Stimulated activated CD4-positive, alpha-beta T cell treated with anti-CD3 and anti-CD28 coated beads, Interleukin-4, amount 100 ng/mL, for 4 hours (primary cell): ENCODE results near the gene ERBB4.

Experiments used
- DNase-seq, 2 experiments: peaks; one replicate each; pipeline ENCODE4 v3.0.0-alpha.2; 2020

The ERBB4 gene

DNA sequence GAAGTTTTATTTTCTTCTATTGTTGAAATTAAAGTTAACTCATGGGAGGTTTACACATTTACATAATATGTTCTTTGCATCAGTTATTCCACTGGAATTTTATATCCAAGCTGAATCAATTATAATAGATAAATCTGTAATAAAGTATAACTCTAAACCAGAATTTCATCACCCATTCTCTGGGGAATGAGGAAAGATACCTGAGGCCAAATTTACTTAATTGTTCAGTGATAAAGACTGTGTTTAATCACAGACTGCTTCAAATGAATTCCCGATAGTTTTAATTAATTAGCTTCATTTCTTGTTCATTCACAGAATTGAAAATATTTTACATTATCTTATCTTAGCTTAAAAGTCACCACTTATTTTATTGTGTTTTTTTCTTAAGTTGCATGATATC lies 562.5 kb downstream of the ERBB4 start:
- DNase-seq, result no peak

DNA sequence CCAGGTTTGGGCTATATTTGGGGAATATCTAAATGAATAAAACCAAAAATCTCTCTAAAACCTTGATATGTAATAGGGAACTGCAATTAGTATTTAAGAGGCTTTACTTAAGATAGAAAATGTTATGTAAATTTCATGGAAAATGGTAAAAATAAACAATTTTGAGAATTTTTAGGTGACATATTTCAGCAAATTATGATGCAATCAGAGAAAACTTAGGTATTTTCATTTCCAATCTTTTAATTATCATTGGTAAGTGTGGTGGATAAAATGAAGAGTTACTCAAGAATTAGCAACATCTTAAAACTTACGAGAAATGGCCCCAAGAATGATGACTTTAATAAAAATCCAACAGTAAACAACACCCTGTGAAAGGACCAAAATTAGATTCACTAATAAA lies 571.4 kb downstream of the ERBB4 start:
- no peak for DNase-seq

DNA sequence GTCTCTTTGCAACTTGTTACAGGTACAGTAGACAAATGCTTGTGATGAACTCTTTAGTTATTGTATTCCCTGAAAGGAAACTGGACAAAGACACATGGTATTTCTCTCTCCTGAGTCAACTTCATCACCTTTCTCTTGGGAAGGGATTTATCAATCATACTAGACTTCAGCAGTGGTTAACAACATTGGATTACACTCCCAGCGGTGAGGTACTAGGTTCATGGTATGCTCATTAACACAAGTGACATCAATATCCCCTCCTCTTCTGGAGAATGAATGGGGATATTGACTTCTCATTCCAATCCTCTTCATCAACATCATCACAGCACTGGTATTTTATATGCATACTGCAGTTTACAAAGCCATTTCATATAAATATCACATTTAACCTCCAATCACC lies 574.6 kb downstream of the ERBB4 start:
- no peak for DNase-seq

DNA sequence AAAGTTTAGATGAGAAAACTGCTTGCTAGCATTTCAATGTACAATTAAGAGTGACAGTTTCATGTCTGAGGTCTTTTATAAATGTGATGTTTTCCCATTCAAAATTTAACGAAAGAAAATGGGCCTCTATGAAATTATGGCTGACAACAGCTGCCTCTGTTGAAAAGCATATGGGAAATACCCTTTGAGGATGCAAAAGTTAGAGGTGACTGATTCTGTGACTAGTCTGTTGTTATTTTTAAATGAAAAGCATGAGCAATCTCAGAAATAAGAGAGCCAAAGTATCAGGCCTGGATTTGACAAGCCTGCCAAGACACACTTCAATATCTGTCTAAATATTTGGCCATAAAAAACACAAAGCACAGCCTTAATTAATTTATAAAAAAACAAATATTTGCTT lies 580.8 kb downstream of the ERBB4 start:
- no peak for DNase-seq

DNA sequence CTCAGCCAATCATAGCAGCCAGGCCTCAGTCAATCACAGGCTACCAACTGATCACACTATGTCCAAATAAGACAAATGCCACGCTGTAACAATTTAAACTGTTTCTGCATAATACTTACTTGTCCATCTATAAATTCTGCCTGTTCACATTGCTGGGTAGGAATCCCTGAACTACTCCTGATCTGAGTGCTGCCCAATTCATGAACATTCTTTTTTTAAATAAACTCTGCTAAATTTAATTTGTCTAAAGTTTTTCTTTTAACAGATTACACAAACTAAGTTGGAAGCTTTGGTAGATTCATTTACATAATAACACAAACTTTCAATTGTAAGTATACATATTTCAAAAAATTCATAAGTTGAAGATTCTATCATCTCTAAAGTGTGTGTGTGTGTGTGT lies 583.0 kb downstream of the ERBB4 start:
- DNase-seq, result no peak

DNA sequence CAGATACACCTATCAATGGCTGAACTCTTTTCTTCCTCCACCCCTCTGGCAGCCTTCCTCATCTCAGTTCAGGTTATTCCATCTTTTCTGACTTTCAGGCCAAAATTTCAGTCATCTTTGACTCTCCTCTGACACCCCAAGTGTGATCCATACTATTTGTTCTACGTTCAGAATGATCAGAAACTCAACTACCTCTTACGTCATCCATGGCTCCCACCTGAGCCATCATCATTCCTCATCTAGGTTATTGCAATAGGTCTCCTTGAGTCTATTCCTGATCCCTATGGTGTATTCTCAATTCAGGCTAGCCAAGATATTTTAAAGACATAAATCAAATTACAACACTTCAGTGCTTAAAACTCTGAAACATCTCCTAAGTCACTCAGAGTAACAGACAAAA lies 589.7 kb downstream of the ERBB4 start:
- DNase-seq, result no peak

DNA sequence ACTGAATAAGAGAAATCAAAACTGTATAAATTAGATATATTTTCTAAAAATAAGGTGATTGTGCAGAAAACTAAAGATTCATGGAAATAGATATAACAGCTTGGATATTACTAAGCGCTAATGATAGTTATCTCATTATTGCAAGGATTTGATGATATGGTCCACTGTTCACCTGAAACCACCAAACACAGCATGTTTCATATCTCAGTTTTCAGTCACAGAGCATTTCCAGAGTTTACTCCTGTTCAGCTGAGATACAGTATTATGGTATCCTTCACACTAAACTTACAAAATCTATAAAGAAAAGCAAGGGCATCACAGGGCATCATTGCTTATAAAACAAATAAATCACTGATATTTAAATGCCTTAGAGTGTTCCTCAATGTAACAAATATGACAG lies 591.6 kb downstream of the ERBB4 start:
- DNase-seq, result no peak

DNA sequence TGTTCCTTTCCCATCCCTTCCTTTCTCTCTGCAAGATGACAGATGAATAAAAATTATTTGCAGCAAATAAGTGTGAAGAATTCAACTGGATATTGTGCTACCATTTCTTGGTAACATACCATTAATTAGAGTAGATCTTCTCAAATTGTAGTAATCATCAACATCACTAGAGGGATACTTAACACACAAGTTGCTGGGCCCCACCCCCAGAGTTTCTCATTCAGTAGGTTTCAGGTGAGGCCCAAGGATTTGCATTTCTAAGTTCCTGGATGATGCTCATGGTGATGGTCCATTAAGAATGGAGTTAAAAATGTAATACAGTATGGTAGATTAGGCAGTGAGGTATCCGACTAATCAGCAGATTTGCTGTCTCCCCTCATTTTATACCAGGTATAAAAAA lies 594.0 kb downstream of the ERBB4 start:
- DNase-seq, result no peak

DNA sequence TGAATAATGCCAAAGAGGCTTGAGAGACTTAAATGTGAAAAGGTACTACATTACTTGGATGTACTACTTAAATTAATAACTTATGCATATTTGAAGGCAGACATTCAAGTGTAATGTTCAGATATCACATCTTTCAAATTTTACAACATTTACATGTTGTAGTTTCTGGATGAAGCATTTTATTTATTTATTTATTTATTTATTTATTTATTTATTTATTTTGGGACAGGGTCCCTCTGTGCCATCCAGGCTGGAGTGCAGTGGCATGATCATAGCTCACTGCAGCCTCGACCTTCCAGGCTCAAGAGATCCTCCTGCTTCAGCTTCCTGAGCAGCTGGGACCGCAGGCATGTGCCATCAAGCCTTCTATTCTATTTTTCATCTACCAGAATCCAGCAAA lies 596.4 kb downstream of the ERBB4 start:
- no peak for DNase-seq

DNA sequence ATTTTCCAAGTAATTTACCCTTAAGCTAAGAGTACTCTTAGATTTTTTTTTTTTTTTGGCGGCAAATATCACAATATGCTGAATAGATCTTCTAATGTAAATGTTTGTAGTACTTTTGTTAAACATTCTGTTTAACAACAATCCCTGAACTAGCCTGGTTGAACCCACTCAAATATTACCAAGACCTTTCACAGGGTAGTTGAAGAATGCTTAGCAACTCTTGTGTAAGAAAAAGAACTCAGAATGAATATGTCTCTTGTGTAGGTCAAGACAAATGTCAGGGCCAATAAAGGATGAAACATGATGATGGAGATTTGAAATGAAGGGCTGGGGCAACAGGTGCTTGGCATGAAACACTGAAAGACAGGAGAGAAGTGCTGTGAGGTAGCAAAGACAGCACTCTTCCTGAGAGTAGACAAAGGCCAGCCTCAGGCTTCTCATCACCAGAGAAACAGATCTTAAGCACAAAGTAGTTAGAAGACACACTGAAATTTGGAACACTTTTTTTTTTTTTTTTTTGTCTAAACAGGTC lies 597.3 kb downstream of the ERBB4 start:
- no peak for DNase-seq

DNA sequence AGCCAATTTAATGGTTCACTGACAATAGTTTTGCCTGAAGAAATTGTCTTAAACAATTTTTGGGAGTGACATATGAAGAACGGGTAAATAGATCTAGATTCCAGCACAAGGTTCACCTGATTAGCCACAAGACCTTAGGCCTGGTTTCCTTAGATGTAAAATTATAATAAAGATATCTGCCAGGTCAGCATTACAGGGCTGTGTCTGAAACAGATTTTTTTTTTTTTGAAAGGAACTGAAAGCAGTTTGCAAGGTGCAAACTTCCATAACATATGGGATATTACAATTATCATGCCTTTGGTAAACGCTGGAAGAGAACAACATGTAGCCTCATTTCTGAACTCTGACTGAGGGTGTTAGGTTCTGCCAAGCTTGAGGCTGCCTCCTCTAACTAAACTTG lies 599.4 kb downstream of the ERBB4 start:
- no peak for DNase-seq

DNA sequence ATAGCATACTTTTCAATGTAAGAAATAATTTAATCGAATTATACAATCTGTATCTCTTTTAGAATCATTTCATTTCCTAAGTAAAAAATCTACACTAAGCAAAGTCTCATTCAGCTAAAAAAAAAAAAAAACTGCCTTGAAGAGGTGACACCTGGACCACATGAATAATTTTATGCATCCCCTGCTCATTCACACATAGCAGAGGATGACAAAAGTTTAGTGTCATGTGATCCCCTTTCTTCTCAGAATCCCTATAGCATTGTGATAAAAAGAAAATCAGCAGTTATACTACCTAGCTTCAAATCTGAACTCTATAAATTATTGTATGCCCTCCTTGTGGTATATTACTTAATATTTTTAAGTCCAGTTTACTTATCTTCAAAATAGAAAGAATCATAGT lies 603.8 kb downstream of the ERBB4 start:
- no peak for DNase-seq

DNA sequence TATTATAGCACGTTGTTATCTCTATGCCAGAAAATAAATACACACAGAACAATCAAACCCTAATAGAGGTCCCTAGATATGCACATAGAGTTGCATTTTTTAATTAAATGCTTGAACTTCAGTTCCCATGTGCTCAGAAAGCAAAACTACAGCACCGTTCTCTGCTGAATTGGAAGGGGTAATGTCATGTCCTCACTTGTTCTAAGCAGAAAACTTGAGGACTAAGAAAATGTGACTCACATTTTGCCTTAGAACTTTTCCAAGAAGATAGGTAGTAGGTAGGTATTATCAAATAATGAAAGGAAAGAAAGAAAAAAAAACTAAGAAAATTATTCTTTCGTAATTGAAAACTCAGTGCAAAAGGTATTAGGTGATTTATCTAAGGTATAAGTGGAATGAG lies 607.3 kb downstream of the ERBB4 start:
- DNase-seq, result no peak

DNA sequence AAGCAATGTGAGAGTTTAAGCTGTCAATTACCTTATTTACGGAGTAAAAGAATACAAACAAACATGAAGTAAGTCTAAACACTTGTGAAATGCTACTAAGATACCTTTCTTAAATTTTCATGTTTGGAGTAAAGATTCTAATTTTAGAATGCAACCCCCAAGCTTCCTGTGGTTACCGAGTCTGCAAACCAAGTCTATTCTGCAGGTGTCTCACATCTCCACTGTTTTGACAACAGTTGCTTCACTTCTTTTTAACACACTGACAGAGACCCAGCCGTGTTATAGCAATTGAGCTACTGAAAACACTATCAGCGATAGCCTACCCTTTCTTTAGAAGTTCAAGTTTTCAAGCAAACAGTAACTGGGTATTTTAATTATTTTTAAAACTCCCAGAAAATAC lies 608.3 kb downstream of the ERBB4 start:
- no peak for DNase-seq

DNA sequence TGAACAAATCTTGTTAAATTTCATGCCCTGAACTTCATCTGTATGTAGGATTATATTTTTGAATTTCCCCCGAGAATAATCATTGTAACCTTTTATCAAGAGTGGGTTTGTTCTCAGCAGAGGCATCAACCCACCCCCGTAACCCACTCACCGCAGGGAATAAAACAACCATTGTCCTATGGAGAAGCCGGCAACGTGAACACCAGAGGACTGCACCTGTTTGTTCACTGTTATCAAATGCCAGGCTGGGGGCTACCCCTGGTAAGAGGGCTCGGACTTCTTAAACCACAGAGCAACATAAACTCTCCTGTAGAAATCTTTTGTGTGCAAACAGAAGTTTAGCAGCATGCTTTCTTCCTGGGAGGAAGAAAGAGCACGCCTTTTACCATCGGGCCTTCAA lies 610.4 kb downstream of the ERBB4 start:
- no peak for DNase-seq

DNA sequence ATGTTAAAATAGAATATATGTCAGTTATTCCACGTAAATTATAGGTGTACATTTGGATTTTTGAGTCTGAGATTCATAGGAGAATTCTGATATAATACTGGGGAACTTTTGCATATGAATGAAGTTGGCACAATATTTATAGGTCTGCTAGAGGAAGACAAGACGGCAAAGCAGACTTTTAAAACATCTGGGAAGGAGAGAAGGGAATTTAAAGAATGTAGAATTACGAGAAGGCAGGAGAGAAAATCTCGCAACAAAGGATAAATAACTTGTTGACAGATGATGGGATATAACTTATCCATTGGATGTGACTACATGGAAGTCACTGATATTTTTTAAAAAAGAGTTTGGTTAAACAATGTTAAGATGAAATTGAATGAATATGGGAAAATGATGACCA lies 615.6 kb downstream of the ERBB4 start:
- no peak for DNase-seq

DNA sequence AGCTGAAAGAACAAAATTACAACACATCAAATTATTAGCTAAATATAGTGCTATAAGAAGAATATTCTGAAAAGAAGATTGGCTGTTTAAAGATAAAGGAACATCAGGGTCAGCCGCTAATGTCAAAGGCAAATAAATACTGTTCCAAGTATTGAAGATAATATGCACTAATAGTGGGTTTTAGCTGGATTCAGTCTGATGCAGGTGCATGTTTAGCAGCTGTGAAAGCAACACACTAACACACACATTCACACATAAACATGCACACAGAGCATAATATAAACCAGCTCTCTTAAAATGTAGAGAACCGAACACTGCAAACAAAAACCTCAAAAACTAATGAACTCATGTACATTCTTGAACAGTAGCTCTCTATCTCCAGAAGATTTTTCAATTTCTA lies 634.6 kb downstream of the ERBB4 start:
- no peak for DNase-seq

DNA sequence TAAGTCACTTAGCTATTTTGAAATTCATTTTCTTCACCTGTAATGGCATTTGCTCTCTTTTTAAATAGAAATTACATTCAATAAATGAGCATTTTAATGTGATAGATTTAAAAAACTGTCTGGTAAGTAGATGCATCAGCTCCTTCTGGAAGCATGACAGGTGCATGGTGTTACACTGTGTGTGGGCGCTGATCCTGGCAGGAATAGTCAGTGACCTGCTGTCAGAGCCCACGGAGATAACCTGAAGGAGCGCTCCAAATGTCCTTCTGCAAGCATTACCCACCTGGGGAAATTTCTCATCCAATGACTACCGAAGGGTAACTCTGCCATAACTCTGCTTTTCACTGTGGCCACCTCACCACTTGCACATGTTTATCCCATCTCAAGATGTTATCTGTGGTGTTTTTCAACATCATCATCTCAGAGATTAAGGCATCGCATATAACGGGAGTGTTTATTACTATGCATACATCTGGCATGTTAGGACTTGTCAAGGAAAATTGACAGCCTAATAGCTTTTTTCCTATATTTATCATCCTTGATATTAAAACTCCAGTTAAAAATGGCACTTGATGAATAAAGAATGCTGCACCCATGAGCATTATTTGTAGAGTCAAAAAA lies 637.3 kb downstream of the ERBB4 start:
- no peak for DNase-seq

DNA sequence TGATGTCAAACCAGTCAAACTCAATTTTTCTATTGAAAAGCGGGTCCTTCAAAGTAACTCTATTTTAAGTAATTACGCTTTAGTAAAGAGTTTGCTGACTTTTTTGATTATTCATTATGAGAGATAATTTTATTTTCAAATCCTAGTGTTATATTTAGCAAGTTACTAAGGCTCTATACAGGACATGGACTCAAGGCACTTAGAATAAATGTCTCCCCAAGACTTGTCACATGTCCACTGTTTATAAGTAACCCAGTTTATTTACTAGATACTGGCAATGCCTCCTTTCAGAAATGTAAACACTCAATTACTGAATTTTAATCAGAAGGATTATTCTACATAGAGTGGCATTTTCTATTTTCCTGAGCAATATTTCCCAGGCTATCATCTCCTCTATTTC lies 638.1 kb downstream of the ERBB4 start:
- DNase-seq, result no peak

DNA sequence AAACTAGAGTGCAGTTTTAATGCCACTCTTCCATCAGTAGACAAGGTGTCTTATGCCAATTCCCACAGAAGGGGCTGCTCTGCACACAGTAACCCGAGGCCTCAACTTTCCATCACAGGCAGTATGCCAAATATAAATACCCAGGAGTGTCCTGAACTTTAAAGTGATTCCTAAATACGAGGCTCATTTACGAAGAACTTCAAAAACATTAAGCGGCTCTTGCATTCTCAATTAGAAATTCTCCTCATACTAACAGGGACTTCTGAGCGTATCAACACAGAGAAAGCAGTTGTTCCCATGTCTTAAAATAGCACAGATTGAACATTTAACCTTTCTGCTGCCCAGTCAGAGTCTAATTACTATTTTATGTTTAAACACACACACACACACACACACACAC lies 638.6 kb downstream of the ERBB4 start:
- no peak for DNase-seq

DNA sequence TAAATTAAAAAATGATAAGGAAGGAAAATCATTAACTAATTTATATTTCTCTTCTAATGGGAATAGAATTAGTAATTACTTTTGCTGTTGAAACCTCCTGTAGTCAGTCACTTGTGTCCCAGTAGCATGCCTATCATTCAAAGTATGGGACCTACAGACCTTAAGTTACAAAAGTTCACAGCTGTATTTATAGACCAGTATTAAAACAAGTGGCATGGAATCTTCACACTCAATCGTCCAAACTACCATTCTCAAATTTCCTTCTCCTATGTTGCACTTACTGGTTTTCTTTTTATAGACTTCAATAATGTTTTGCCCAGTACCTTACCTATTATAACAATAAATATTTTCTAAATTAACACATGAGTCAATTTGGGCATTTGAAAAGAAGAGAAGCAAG lies 639.9 kb downstream of the ERBB4 start:
- no peak for DNase-seq

DNA sequence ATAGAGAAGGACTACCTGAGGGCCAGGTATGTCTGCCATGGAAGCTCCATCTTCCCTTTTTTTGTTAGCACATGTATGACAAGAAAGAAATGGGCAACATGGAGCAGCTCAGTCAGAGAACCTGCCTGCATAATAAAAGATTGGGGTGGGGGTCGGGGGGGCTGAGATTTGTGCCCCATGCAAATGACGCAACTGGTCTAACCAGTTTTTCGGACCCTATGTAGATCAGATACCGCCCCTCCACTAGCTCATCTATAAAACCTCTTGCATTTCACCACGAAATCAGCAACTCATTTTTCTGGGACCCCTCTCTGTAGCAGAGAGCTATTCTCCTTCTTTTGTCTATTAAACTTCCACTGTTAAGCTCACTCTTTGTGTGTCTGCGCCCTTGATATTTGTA lies 657.2 kb downstream of the ERBB4 start:
- no peak for DNase-seq

DNA sequence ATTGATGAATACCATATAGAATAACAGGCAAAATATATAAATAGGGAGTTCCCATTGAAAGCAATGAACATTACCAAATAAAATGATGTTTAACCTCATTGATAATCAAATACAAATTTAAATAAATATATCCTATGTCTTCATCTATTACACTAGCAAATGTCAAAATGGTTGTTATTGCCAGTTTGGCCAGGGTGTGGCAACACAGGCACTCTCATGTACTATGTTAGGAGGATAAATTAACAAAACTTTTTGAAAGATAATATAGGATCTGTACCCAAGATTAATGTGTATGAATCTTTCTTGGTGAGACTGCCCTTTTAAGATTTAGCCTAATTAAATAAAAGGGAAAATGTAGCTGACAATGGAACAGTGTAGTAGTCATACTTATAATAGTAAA lies 659.3 kb downstream of the ERBB4 start:
- DNase-seq, result no peak

DNA sequence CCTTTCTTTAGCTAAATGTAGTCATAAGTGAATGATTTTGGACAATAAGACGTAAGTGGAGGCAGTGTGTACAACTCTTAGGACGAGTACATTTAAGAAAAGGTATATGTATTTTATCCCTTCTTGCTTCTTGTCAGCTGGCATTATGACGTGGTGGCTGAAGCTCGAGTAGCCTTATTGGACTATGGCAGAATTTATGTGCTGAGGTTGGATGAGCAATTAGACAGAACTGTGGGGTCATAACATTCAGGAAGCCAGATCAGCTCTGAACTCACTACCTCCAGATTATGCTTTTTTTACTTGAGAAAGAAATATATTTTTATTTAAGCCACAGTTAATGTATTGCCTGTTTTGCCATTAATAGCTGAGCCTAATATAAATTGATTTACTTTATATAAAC lies 661.5 kb downstream of the ERBB4 start:
- DNase-seq, result no peak

DNA sequence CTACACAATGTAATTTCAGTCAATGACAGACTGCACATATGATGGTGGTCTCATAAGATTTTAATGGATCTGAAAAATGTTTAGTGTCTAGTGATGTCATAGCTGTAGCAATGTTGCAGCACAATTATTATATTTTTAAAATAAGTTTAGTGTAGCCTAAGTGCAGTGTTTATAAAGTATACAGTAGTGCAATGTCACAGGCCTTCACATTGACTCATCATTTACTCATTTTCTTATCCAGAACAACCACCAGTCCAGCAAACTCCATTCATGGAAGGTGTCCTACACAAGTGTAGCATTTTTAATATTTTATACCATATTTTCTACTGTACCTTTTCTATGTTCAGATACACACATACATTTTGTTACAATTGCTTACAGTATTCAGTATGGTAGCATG lies 663.1 kb downstream of the ERBB4 start:
- no peak for DNase-seq
